Activated CD4-positive, alpha-beta T cell treated with anti-CD3 and anti-CD28 coated beads, Interleukin-2, Interleukin-6, amounts not matched to agents 100 ng/mL and 50 ng/mL, durations not matched to agents 16 hours and 8 hours (primary cell): ENCODE results near the gene MS4A14.
"Not testable (repeated sequence)": the region's sequence is repeated elsewhere in the genome, so short reads cannot be mapped to it uniquely, and the experiment has no call there.

Experiments
- DNase-seq: peaks from one replicate; pipeline ENCODE4 v3.0.0-alpha.2; 2020

The MS4A14 gene, protein sequence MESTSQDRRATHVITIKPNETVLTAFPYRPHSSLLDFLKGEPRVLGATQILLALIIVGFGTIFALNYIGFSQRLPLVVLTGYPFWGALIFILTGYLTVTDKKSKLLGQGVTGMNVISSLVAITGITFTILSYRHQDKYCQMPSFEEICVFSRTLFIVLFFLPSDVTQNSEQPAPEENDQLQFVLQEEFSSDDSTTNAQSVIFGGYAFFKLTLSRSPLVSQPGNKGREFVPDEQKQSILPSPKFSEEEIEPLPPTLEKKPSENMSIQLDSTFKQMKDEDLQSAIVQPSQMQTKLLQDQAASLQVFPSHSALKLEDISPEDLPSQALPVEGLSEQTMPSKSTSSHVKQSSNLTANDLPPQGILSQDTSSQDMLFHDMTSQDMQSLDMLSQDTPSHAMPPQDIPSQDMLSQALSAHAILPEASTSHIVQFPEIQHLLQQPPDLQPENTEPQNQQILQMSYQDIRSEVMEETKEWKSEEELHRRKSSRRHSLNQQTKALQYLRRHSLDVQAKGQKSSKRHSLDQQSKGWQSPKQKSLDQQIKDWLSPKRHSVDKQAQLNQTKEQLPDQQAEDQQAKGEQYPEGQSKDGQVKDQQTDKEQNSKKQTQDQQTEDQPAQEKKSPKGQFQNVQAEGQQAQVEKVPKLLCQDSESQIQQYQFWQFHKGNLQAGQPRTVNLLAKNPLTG

DNA sequence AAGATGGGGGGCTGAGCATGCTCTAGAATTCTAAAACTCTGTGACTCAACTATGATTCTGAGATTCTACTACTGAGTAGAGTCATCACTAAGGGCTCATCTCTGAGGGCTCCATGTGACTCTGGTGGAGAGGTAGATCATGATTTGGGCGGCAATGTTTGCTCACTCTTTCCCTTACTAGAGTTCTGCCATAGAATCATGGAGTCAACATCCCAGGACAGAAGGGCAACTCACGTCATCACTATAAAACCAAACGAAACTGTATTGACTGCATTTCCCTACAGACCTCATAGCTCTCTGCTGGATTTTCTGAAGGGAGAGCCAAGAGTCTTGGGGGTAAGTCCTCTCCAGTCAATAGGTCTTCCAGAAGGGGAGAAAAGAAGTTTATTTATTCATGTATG is at the start of gene MS4A14:
Gene MS4A14 (plus strand): TSS at position 78 of the 400 bp plus-strand sequence. CDS start 120 bp downstream, at position 198.
- no peak for DNase-seq

DNA sequence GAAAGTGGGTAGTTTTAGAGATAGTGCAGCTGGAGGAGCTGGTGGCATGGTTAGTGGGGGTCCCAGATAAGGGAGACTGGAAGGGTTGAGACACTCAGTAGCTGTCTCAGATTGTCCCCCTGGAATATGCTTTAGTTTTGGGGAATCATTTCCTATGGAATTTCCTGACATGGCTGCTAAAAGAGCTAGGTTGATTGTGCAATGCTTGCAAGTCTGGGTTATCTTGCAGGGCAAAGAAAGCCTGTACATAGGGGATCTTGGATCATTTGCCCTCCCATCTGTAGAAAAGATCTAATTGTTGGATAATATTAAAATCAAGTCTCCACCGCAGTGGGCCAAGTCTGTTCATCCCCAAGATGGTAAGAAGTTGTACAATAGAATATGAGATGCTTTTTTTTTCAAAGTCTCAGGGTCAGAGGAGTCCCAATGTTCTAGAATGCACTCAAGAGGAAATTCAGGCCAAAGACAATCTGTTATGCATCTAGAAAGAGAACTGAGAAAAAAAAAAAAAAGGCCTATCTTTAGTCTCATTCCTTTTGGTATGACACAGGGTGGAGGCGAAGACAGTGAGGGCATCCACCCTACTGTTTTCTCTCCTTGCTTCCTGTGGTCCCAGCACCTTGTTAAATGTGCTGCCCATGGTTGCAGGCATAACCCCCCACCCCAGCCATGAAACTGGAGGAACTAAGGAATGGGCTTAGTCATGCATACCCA is 49.0 kb upstream of the MS4A14 start:
- DNase-seq = no peak

DNA sequence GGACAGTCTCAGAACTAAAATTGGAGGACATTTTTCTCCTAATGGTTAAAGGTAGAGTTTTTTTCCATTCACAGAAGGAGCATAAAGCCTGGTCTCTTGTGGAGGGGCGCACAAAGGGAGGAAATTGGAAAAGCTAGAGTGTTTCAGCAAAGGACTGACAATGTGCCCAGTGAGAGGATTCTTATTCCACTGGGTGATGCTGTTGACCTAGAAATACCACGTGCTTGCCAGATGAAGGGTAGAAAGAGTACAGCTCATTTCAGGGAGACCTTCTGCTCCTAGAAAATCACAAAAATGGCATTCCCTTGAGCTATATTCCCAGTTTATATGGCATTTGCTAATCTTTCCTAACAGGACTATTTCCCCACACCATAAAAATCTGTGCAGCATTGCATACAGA is 48.1 kb upstream of the MS4A14 start:
- no peak for DNase-seq

DNA sequence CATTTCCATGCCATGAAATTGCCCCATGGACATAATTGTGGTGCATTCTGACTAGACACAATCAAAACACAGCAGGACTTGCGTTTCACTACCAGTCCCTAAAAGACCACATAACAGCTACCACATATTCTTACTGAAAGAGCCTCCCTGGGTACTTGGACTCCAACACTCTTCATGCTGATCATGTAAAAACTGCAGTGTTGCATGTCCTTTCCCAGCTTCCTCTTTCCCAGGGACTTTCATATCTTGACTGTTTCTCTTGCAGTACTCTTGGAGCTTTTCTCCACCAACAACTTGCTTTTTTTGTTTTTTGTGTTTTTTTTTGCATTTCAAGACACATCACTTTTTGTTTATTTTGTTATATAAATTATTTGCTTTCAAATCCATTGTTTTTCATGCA is 46.3 kb upstream of the MS4A14 start:
- no peak for DNase-seq

DNA sequence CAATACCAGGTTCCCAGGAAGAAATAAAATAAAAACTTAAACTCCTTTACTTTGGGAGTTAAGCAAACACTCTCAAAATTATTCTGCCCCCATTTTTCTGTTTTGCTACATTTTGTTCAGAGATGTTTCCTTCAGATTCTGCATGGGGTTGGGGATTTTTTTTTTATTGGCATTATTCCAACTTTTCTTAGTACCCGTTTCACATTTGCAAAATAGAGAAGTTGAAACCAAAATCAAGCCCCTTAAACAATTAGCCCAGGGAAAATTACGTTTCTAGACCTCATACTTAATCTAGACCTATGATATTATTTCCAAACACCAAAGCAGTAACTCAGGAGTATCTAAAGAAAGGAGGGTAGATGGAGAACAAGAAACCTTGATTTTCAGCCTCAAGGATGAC is 38.5 kb upstream of the MS4A14 start:
- no peak for DNase-seq

DNA sequence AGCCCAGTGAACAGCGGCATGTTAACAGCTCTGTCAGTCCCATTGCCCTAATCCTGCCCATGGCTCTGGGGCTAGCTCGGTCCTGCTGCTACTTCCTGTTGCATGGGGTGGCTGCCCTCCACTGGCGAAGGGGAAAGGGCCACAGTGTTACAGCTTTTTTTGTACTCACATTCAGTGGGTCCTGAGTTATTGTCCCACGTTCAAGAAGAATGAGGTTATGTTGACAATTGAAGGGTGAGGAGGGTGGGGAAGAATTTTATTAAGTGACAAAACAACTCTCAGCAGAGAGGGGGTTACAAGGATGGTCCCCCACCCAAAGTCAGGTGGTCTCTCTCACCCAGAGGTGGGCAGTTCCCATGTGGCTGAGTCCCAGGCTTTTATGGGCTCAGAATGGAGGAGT is 35.6 kb upstream of the MS4A14 start:
- DNase-seq = no peak

DNA sequence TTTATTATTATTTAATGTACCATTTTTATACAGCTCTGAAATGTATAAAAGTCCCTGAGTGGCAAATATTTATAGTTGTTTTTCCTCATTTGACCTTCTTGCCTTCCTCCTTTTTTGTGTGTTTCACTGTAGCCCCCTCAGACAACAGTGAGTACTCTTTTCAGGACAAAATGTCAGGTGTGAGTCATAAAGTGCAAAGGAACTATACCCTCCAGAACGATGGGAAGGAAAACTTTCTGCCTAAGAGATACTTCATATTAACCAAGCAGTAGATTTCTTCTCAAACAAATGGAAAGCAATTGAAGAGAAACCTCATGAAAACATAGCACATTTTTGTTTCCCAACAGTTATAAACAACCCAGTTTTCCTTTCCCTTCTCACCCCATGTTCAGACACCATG is 34.0 kb upstream of the MS4A14 start:
- no peak for DNase-seq

DNA sequence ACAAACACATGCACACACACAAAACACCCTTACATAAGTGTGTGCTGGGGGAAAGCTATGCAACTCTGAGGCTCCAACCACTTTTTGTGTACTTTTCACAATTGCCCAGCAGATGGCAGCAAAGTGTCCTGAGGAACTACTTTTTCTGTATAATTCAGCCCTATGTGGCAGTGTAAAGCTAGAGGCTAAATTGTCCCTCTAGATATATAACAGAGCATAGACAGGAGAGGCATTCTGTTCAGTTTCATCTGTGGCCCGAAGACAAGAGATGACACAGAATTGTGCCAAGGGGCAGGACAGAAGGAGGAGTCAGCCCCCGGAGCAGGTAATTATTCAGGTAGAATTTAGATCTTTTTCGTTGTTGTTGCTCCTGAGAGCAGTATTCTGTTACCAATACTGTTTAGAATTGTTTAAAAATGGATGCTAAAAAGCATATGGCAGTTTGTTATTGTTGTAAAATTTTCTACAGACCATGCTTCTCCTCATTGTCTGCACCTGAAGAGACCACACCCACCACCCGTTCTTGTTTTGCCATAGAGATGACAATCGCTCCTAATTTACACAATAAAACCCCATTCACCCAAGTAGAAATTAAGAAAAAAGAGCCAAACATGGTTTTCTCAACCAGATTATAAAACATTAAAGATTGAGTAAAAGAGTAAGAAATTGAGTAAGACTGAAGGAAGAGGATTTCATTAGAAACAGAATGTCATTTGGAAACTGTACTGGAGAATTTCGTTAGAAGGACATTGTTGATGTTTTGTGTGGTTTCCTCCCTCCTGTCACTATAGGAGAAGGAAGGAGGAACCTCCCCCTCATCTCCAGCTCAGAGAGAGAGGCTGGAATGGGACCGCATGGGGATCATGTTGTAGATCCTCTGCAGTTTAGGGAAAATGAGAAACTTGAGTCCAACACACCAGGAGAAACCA is 32.5 kb upstream of the MS4A14 start:
- DNase-seq = peak; percentile 72

DNA sequence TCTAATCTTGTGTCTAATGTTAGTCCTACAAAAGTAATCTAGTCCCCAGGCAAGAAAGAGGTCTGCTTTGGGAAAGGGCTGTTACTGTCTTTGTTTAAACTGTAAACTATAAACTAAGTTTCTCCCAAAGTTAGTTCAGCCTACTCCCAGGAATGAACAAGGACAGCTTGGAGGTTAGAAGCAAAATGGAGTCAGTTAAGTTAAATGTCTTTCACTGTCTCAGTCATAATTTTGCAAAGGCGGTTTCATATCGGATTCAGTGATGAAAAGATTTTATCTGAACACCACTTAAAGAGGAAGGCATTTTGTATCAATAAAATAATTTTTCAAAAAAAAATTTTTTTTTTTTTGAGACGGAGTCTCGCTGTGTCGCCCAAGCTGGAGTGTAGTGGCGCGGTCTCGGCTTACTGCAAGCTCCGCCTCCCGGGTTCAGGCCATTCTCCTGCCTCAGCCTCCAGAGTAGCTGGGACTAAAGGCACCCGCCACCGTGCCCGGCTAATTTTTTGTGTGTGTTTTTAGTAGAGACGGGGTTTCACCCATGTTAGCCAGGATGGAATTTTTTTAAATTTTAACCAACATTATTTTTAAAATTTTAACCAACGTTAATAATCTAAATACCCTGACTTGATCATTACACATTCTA is 29.9 kb upstream of the MS4A14 start:
- DNase-seq = not testable (repeated sequence)

DNA sequence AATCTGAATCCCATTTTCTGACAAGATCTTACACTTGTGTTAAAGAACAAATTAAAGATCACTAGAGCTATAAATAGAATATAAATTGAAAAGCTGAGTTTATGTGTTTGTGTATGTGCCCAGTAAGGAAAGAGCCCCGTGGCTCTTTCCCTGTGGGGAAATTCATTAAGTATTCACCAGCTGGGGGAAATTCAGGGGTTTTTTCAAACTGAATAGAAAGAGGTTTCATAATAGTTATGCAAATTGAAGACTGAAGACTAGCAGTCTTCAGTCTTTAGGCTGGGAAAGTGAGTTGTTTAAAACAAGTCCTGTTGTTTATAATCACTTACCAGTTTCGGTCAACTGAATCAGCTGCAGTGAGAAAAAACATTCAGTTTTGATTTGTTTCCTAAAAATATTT is 29.2 kb upstream of the MS4A14 start:
- DNase-seq = peak; percentile 45

DNA sequence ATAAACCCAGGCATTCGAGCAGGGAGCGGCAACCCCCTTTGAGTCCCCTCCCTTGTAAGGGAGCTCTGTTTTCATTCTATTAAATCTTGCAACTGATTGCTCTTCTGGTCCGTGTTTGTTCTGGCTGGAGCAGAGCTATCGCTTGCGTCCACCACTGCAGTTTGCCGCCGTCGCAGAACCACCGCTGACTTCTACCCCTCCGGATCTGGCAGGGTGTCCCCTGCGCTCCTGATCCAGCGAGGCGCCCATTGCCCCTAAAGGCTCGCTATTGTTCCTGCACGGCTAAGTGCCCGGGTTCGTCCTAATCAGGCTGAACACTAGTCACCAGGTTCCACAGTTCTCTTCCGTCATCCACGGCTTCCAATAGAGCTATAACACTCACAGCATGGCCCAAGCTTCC is 28.4 kb upstream of the MS4A14 start:
- DNase-seq = no peak

DNA sequence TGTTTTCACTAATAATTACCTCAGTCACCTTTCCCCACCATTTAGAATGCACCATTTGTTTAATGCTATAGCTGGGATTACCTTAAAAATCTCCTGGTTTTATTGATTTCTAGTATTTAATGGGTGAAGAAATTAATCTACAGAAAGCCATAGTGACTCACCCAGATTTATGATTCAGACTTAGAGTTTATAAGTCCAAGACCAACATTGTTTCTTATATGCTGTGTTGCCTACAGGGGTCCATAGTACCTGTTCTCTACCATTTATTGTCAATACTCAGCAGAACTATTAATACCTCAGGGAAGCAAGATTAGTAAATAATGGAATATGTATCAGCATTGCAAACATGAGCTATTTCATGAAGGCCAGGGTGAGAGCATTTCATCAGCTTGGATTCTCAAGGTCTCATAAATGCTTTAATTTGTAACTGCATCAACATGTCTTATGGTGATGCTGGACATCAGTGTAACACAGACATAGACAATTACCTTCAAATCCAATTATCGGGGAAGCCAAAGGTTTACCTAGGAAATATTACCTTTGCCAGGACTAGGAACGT is 25.9 kb upstream of the MS4A14 start:
- no peak for DNase-seq

DNA sequence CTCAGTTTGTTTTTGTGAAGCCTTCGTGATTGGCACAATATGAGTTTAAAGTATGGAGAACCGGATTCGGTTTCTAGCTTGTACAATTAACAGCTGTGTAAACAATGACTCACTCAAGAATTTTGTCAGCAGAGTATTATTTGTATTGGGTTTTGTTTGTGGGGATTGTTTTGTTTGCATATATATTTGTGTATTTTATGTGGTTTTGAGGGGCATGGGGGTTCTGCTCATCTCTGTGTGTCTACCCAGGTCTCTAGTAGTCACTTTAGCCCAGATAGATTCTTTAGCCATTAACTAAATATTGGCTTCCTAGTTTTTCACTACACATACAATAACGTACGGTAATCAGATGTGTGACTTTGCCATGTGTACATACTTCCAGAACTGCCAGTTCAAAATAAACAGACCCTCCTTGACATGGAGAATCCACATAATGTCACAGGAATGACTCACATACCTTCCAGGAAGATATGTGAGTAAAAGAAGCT is 25.4 kb upstream of the MS4A14 start:
- no peak for DNase-seq

DNA sequence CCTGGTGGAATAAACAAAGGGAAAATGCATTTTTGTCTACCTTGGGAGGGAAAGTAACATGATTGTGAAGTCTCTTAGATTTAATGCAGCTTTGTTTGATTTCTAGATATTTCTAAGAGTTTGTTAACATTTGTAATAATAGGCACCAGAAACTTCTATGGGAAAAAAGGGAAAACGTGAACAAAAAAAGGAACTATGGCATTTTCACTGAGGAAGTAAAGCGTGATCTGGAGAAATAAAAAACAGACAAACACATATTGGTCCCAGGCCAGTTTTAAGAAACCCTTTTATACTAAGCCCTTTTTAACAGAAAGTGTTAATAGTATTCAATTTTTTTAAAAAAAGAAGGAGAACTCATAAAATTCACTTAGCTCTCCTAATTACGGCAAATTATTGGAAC is 24.9 kb upstream of the MS4A14 start:
- DNase-seq = no peak

DNA sequence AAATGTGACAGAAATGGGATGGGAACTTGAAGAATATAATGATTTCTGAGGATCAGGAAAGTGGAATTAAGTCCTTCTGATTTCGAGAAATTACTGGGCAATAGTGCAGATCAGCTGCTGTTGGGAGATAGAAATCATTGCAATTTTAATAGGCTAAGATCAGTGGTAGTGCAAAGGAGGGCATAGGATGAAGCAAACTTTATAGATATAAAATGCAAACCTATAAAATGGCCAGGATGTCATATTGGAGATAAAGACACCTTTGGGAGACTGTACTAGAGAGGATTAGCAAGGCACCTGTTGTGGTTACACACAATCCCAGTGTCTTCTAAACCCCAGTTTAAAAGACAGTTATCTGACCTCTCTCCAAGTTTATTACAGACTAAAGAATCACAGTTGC is 24.4 kb upstream of the MS4A14 start:
- no peak for DNase-seq

DNA sequence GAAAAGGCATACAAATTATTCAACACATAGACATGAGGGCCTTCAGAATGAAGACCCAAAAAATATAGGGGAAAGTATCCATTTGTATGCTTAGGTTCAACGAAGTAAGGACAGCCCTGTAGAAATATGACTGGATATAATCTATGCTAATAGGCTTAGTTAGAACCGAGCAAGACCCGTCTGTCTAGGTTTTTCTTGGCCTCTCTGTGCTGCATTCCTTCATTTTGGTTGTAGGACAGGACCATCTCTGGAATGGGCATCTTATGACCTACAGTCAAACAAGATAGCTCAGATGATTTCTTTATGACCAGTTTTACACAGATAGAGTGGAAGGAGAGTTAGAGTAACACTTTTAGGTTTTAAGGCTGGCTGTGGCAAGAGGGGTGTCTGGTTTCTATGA is 23.5 kb upstream of the MS4A14 start:
- DNase-seq = no peak

DNA sequence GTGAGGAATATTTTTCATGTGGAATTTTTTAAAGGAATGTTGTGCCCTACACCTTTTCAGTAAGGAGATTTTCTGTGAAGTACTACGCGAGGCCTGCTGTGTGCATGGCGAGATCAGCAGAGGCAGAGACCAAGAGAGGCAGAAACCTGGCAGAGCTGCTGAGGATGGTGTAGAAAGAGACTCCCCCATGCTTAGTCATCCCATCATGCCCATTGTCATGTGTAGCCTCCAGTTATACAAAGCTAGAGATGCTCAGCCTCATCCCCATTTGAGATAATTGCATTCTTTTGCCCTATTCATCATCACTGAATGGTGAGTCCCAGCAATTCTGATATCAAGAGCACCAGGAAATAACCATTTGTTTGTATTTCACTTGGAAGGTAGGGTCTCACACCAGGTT is 20.9 kb upstream of the MS4A14 start:
- no peak for DNase-seq

DNA sequence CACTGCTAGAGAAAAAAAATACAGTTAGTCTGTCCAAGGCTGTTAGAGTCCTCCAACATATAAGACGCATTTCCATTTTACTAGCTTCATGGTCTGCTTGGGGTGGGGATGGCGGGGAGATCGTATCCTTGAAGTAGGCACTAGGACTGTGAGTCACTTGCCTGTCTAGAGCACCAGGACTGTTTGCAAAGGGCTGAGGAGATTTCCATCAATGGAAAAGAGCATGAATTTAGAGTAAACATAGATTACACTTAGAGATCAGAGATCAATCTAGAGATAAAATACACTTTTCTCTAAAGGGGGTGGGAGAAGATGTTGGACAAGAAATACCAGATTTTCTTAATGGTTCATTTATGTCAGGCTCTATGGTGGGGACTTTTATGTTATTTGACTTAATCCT is 19.7 kb upstream of the MS4A14 start:
- DNase-seq = no peak

DNA sequence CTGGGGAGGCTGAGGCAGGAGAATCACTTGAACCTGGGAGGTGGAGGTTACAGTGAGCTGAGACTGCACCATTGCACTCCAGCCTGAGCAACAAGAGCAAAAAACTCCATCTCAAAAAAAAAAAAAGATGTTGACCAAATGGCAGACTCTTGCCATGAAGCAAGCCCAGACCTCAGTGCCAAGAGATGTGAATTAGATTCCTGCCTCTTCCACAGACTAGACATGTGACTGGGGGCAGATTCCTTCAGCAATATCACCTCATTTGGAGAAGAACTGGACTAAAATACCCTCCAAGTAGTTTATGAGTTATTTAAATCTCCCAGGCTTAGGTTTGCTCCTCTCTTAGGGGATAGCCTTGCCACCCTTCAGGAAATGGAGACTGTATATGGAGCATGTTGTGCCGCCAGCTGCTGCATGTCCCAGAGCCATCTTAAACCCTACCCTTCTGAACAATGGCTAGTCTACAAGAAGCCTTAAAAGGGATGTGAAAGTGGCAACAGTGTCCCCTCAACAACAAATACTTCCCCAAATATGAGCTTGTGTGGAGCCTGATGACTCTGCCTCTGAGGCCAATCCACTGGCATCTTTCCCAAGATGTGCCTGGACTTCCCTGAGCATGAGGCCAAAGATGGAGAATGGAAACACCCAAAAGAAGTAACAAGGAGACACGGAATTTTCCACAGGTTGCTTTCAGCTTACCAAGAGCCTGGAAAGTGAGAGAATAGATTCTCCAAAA is 18.7 kb upstream of the MS4A14 start:
- no peak for DNase-seq

DNA sequence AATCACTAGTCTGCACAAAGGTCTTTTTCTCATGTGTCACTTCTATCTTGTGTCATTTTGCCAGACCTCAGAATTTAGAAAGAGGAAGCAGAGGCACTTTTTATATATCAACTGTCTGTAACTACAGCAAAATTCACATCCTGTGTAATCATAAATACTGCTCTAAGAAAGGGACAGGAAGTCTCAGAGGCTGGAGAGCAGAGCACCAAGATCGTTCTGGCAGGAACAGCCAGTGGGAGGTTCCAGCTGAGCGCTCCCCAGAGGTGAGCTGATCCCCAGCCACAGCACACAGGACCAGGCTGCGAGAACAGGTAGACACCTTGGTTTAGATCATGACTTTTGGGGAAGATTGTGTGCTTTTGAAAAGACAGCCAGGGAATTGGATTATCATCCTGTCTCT is 17.9 kb upstream of the MS4A14 start, which contains the start of gene MS4A7:
Gene MS4A7 (plus strand): TSS at position 179 of the 400 bp plus-strand sequence. CDS start 4,610 bp downstream, outside the sequence.
- DNase-seq = peak; percentile 15
